ENCODE measurements around the gene FOXO1. TPM values are rescaled to one million over a fixed set of nuclear protein-coding genes. Genes with fewer than 3 reads are reported as not detected.

Gene FOXO1
- total RNA-seq, 1 donor: 7.6 TPM

- Histone ChIP-seq H3K27ac (ENCODE audit: low read depth, low read length) (no peak overlapping the region), H3K27me3 (ENCODE audit: insufficient read depth, low read length) (no peaks in the 10 kb centered on the region), H3K79me2 (ENCODE audit: insufficient read depth, low read length) (no peaks in the 10 kb centered on the region), H4K20me1 (ENCODE audit: insufficient read depth, low read length) (no peaks in the 10 kb centered on the region), H3K4me3 (ENCODE audit: insufficient read depth, low read length) (no peak overlapping the region), H3K4me1 (ENCODE audit: insufficient read depth, low read length) (no peaks in the 10 kb centered on the region), H3K36me3 (ENCODE audit: insufficient read depth, low read length) (no peaks in the 10 kb centered on the region), H3K4me2 (ENCODE audit: insufficient read depth, low read length) (no peak overlapping the region), H2AFZ (ENCODE audit: low read length) (no peak overlapping the region), H3K9me3 (ENCODE audit: low read depth, low read length) (no peaks in the 10 kb centered on the region)
- no peak for DNase-seq (ENCODE audit: insufficient read length, low spot score, missing footprints)
- no peak for TF ChIP-seq CTCF (IDR thresholded peaks at IDR 0.05; ENCODE audit: extremely low read depth, low read depth, low read length)
These were observed 28.0 kb upstream of the FOXO1 start for GRCh38 chr13:40694426-40694825.

- no peak overlapping the region for H2AFZ ChIP-seq (ENCODE audit: low read length)
- TF ChIP-seq CTCF (IDR thresholded peaks at IDR 0.05; ENCODE audit: extremely low read depth, low read depth, low read length): no peak
- H3K79me2 ChIP-seq (ENCODE audit: insufficient read depth, low read length): no peaks in the 10 kb centered on the region
- no peaks in the 10 kb centered on the region for H3K9me3 ChIP-seq (ENCODE audit: low read depth, low read length)
- no peak for DNase-seq (ENCODE audit: insufficient read length, low spot score, missing footprints)
- H4K20me1 ChIP-seq (ENCODE audit: insufficient read depth, low read length): no peaks in the 10 kb centered on the region
- no peak overlapping the region for H3K4me3 ChIP-seq (ENCODE audit: insufficient read depth, low read length)
- no peaks in the 10 kb centered on the region for H3K36me3 ChIP-seq (ENCODE audit: insufficient read depth, low read length)
- H3K4me1 ChIP-seq (ENCODE audit: insufficient read depth, low read length): no peaks in the 10 kb centered on the region
- H3K27ac ChIP-seq (ENCODE audit: low read depth, low read length): no peak overlapping the region
- peaks cover 4% of the 10 kb centered on the region for H3K27me3 ChIP-seq (ENCODE audit: insufficient read depth, low read length)
- no peak overlapping the region for H3K4me2 ChIP-seq (ENCODE audit: insufficient read depth, low read length)
These were observed 26.5 kb upstream of the FOXO1 start for GRCh38 chr13:40692946-40693345.

GRCh38 chr13:40688781-40689180 is 22.3 kb upstream of the FOXO1 start:
- H3K27me3 ChIP-seq (ENCODE audit: insufficient read depth, low read length): peaks cover 4% of the 10 kb centered on the region
- no peaks in the 10 kb centered on the region for H3K79me2 ChIP-seq (ENCODE audit: insufficient read depth, low read length)
- H3K27ac ChIP-seq (ENCODE audit: low read depth, low read length): no peak overlapping the region
- no peak overlapping the region for H2AFZ ChIP-seq (ENCODE audit: low read length)
- H3K4me3 ChIP-seq (ENCODE audit: insufficient read depth, low read length): no peak overlapping the region
- no peak for TF ChIP-seq CTCF (IDR thresholded peaks at IDR 0.05; ENCODE audit: extremely low read depth, low read depth, low read length)
- DNase-seq (ENCODE audit: insufficient read length, low spot score, missing footprints): no peak
- no peaks in the 10 kb centered on the region for H4K20me1 ChIP-seq (ENCODE audit: insufficient read depth, low read length)
- H3K9me3 ChIP-seq (ENCODE audit: low read depth, low read length): no peaks in the 10 kb centered on the region
- H3K36me3 ChIP-seq (ENCODE audit: insufficient read depth, low read length): no peaks in the 10 kb centered on the region
- no peaks in the 10 kb centered on the region for H3K4me1 ChIP-seq (ENCODE audit: insufficient read depth, low read length)
- H3K4me2 ChIP-seq (ENCODE audit: insufficient read depth, low read length): no peak overlapping the region

GRCh38 chr13:40682449-40683240 is 16.2 kb upstream of the FOXO1 start:
- peak; percentile 57 for TF ChIP-seq CTCF (IDR thresholded peaks at IDR 0.05; ENCODE audit: extremely low read depth, low read depth, low read length)
- no peaks in the 10 kb centered on the region for H3K36me3 ChIP-seq (ENCODE audit: insufficient read depth, low read length)
- no peak overlapping the region for H3K27ac ChIP-seq (ENCODE audit: low read depth, low read length)
- H3K27me3 ChIP-seq (ENCODE audit: insufficient read depth, low read length): no peaks in the 10 kb centered on the region
- H3K4me3 ChIP-seq (ENCODE audit: insufficient read depth, low read length): peak overlapping the region; percentile 37
- H2AFZ ChIP-seq (ENCODE audit: low read length): no peak overlapping the region
- DNase-seq (ENCODE audit: insufficient read length, low spot score, missing footprints): no peak
- H3K4me2 ChIP-seq (ENCODE audit: insufficient read depth, low read length): peak overlapping the region; percentile 42
- H3K79me2 ChIP-seq (ENCODE audit: insufficient read depth, low read length): no peaks in the 10 kb centered on the region
- H3K4me1 ChIP-seq (ENCODE audit: insufficient read depth, low read length): no peaks in the 10 kb centered on the region
- no peaks in the 10 kb centered on the region for H3K9me3 ChIP-seq (ENCODE audit: low read depth, low read length)
- no peaks in the 10 kb centered on the region for H4K20me1 ChIP-seq (ENCODE audit: insufficient read depth, low read length)
